HG03571 (cell line): ENCODE measurements around the gene HDGF.

Experiments used
- ATAC-seq: cut with Tn5 transposase; IDR thresholded peaks from one replicate; pipeline ENCODE4 v1.9.1; 2021; ENCODE audit not compliant: unreplicated experiment

Gene HDGF

GRCh38 chr1:156751451-156751756, at the start of gene HDGF:
Gene HDGF (minus strand): TSS chr1:156751675. CDS start chr1:156751429, 246 bp downstream.
- peak; percentile 18 for ATAC-seq

GRCh38 chr1:156797212-156797871, 45.9 kb upstream of the HDGF start:
- no peak for ATAC-seq

- no peak for ATAC-seq
These were observed 45.0 kb upstream of the HDGF start for GRCh38 chr1:156796340-156797097.

GRCh38 chr1:156795787-156796186, 44.3 kb upstream of the HDGF start:
- ATAC-seq, result no peak

GRCh38 chr1:156795374-156795733, 43.9 kb upstream of the HDGF start:
- no peak for ATAC-seq

GRCh38 chr1:156794506-156795373, 43.3 kb upstream of the HDGF start:
- ATAC-seq, result no peak

- no peak for ATAC-seq
These were observed 38.3 kb upstream of the HDGF start for GRCh38 chr1:156789621-156790318.

GRCh38 chr1:156788136-156788535, 36.7 kb upstream of the HDGF start:
- no peak for ATAC-seq

- ATAC-seq, result no peak
These were observed 35.2 kb upstream of the HDGF start for GRCh38 chr1:156786640-156787039.

- no peak for ATAC-seq
These were observed 34.0 kb upstream of the HDGF start for GRCh38 chr1:156785458-156785857.

- no peak for ATAC-seq
These were observed 30.2 kb upstream of the HDGF start for GRCh38 chr1:156781585-156782186.

GRCh38 chr1:156777573-156777972, 26.1 kb upstream of the HDGF start:
- no peak for ATAC-seq

GRCh38 chr1:156776942-156777341, 25.5 kb upstream of the HDGF start:
- no peak for ATAC-seq

GRCh38 chr1:156775799-156776198, 24.3 kb upstream of the HDGF start:
- ATAC-seq, result no peak

GRCh38 chr1:156773607-156774006, 22.1 kb upstream of the HDGF start:
- ATAC-seq, result no peak

GRCh38 chr1:156772728-156773497, 21.4 kb upstream of the HDGF start:
- no peak for ATAC-seq

GRCh38 chr1:156772222-156772621, 20.7 kb upstream of the HDGF start:
- ATAC-seq, result no peak

GRCh38 chr1:156768610-156769295, 17.3 kb upstream of the HDGF start:
- ATAC-seq, result no peak

GRCh38 chr1:156767879-156768604, 16.6 kb upstream of the HDGF start:
- ATAC-seq, result no peak
